Stimulated activated CD4-positive, alpha-beta T cell treated with anti-CD3 and anti-CD28 coated beads, TNF-alpha, amount 100 ng/mL, for 4 hours (primary cell): ENCODE data around the gene HSPBP1.
"Not testable (repeated sequence)": the region's sequence is repeated elsewhere in the genome, so short reads cannot be mapped to it uniquely, and the experiment has no call there.

ENCODE experiments used
- DNase-seq, 3 experiments: peaks; one replicate each; pipeline ENCODE4 v3.0.0-alpha.2; 2020; ENCODE audit warnings: low read depth in 3 of 3

The HSPBP1 gene

GRCh38 chr19:55279770-55280643 lies at the start of gene HSPBP1:
TSS of gene HSPBP1 (minus strand) at chr19:55280110. CDS start at chr19:55279608, 502 bp downstream.
- DNase-seq = peak; percentile 89 to 90 (median 89)

- not testable (repeated sequence) for DNase-seq
These were observed 48.9 kb upstream of the HSPBP1 start for GRCh38 chr19:55328774-55329318.

- no peak for DNase-seq
These were observed 45.3 kb upstream of the HSPBP1 start, which contains the start of gene TMEM150B for GRCh38 chr19:55325172-55325571. TSS of gene TMEM150B (minus strand) at chr19:55325341. CDS start at chr19:55321036, 4,305 bp downstream.

GRCh38 chr19:55324662-55325061 lies 44.8 kb upstream of the HSPBP1 start:
- DNase-seq = no peak

- no peak for DNase-seq
These were observed 42.4 kb upstream of the HSPBP1 start for GRCh38 chr19:55322204-55322885.

GRCh38 chr19:55321466-55322137 lies 41.7 kb upstream of the HSPBP1 start:
- DNase-seq = no peak

- no peak for DNase-seq
These were observed 41.0 kb upstream of the HSPBP1 start for GRCh38 chr19:55320844-55321419.

GRCh38 chr19:55319785-55320184 lies 39.9 kb upstream of the HSPBP1 start:
- no peak for DNase-seq

GRCh38 chr19:55316646-55317045 lies 36.7 kb upstream of the HSPBP1 start:
- no peak for DNase-seq

- no peak for DNase-seq
These were observed 36.1 kb upstream of the HSPBP1 start for GRCh38 chr19:55315956-55316525.

GRCh38 chr19:55314396-55314795 lies 34.5 kb upstream of the HSPBP1 start:
- no peak for DNase-seq

GRCh38 chr19:55312621-55313512 lies 33.0 kb upstream of the HSPBP1 start:
- no peak for DNase-seq

GRCh38 chr19:55311797-55312196 lies 31.9 kb upstream of the HSPBP1 start:
- DNase-seq = no peak

GRCh38 chr19:55311397-55311796 lies 31.5 kb upstream of the HSPBP1 start:
- DNase-seq = no peak

GRCh38 chr19:55310498-55310897 lies 30.6 kb upstream of the HSPBP1 start:
- DNase-seq = no peak

GRCh38 chr19:55309448-55309847 lies 29.5 kb upstream of the HSPBP1 start:
- no peak for DNase-seq

GRCh38 chr19:55308281-55308680 lies 28.4 kb upstream of the HSPBP1 start:
- no peak for DNase-seq

- no peak for DNase-seq
These were observed 26.8 kb upstream of the HSPBP1 start for GRCh38 chr19:55306712-55307111.

- no peak for DNase-seq
These were observed 26.2 kb upstream of the HSPBP1 start for GRCh38 chr19:55305983-55306562.

- peak in 2 of 3 experiments; percentile 16 to 32 for DNase-seq
These were observed 25.6 kb upstream of the HSPBP1 start for GRCh38 chr19:55305491-55305890.
